ENCODE measurements around the gene PFDN1. TPM values are rescaled to one million over a fixed set of nuclear protein-coding genes. Genes with fewer than 3 reads are reported as not detected.

The PFDN1 gene
- total and polyA plus RNA-seq, 9 of the 15 experiments (the other 6 are each of a cell fraction or from before 2014, with no cell fraction given) = 45.5 to 215 (median 78.0) TPM

GRCh38 chr5:140261403-140262171 lies 41.3 kb downstream of the PFDN1 start (continued):
- TF ChIP-seq FOXP4 (CRISPR knock-in tag; IDR thresholded peaks at IDR 0.05; ENCODE audit: borderline replicate concordance) (no peak), TAF15 (IDR thresholded peaks at IDR 0.05; ENCODE audit: low read depth, low read length) (no peak), CHD1 (IDR thresholded peaks at IDR 0.05; ENCODE audit: low read length) (no peak), MNT (conservative IDR thresholded peaks at IDR 0.05) (peak in 1 of 2 experiments; percentile 35; a peak in 1 of 4 replicates), SMARCE1 (IDR thresholded peaks at IDR 0.05) (peak; percentile 58; the same call in 1 of the 2 replicates), POLR2H (tag; IDR thresholded peaks at IDR 0.05; ENCODE audit: low read depth) (0 out of 2 replicates have a peak, but pooled peaks have one; percentile 5), CREB1 (IDR thresholded peaks at IDR 0.05) (peak; percentile 94), CREB1 (CRISPR knock-in tag; IDR thresholded peaks at IDR 0.05) (peak; percentile 78), GABPA (tag; conservative IDR thresholded peaks at IDR 0.05; ENCODE audit: low read depth) (0 out of 2 replicates have a peak, but pooled peaks have one; percentile 30), FOSL1 (tag; conservative IDR thresholded peaks at IDR 0.05) (peak; percentile 97), PATZ1 (CRISPR knock-in tag; IDR thresholded peaks at IDR 0.05; ENCODE audit: borderline replicate concordance) (no peak), CREM (IDR thresholded peaks at IDR 0.05; ENCODE audit: low read depth) (peak; percentile 89), KLF6 (CRISPR knock-in tag; IDR thresholded peaks at IDR 0.05; ENCODE audit: borderline replicate concordance) (no peak)
- TF ChIP-seq, protein P1, sequence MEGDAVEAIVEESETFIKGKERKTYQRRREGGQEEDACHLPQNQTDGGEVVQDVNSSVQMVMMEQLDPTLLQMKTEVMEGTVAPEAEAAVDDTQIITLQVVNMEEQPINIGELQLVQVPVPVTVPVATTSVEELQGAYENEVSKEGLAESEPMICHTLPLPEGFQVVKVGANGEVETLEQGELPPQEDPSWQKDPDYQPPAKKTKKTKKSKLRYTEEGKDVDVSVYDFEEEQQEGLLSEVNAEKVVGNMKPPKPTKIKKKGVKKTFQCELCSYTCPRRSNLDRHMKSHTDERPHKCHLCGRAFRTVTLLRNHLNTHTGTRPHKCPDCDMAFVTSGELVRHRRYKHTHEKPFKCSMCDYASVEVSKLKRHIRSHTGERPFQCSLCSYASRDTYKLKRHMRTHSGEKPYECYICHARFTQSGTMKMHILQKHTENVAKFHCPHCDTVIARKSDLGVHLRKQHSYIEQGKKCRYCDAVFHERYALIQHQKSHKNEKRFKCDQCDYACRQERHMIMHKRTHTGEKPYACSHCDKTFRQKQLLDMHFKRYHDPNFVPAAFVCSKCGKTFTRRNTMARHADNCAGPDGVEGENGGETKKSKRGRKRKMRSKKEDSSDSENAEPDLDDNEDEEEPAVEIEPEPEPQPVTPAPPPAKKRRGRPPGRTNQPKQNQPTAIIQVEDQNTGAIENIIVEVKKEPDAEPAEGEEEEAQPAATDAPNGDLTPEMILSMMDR (IDR thresholded peaks at IDR 0.05 in 2 of 3, conservative IDR thresholded peaks at IDR 0.05 in 1 of 3; ENCODE audit: insufficient read depth in 2 of 3, low read depth in 1 of 3, low read length in 3 of 3) = peak in 1 of 3 experiments; percentile 28; a peak in 2 of 6 replicates
- TF ChIP-seq, protein P2, sequence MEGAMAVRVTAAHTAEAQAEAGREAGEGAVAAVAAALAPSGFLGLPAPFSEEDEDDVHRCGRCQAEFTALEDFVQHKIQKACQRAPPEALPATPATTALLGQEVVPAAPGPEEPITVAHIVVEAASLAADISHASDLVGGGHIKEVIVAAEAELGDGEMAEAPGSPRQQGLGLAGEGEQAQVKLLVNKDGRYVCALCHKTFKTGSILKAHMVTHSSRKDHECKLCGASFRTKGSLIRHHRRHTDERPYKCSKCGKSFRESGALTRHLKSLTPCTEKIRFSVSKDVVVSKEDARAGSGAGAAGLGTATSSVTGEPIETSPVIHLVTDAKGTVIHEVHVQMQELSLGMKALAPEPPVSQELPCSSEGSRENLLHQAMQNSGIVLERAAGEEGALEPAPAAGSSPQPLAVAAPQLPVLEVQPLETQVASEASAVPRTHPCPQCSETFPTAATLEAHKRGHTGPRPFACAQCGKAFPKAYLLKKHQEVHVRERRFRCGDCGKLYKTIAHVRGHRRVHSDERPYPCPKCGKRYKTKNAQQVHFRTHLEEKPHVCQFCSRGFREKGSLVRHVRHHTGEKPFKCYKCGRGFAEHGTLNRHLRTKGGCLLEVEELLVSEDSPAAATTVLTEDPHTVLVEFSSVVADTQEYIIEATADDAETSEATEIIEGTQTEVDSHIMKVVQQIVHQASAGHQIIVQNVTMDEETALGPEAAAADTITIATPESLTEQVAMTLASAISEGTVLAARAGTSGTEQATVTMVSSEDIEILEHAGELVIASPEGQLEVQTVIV (CRISPR knock-in tag; IDR thresholded peaks at IDR 0.05; ENCODE audit: borderline replicate concordance) = no peak

Data from K562 (cell line).